ENCODE measurements around the gene CLGN. TPM values are rescaled to one million over a fixed set of nuclear protein-coding genes. Genes with fewer than 3 reads are reported as not detected.

The CLGN gene
- total RNA-seq, 1 experiment from 2014 or later = 9.6 TPM

- no peak overlapping the region for H3K9ac ChIP-seq (ENCODE audit: low read length)
- no peak overlapping the region for H3K27ac ChIP-seq (ENCODE audit: low read length)
- no peak overlapping the region for H3K4me2 ChIP-seq (ENCODE audit: low read length)
- TF ChIP-seq EZH2phosphoT487 (IDR thresholded peaks at IDR 0.05; ENCODE audit: borderline replicate concordance, low read length) (no peak), CTCF (conservative IDR thresholded peaks at IDR 0.05; ENCODE audit: low read depth, low read length) (no peak), EZH2 (IDR thresholded peaks at IDR 0.05; ENCODE audit: low read length, unreplicated experiment) (no peak)
- ATAC-seq = no peak
- no peaks in the 10 kb centered on the region for H3K36me3 ChIP-seq (ENCODE audit: low read depth, low read length)
- H3K27me3 ChIP-seq (ENCODE audit: low read length) = no peaks in the 10 kb centered on the region
- no peak for DNase-seq
- no peak overlapping the region for H2AFZ ChIP-seq (ENCODE audit: low read length)
- ChIA-PET CTCF (no interaction called here), POLR2A (ENCODE audit: unreplicated experiment) (no interaction called here)
- H3F3A ChIP-seq (ENCODE audit: low read length, unreplicated experiment) = no peaks in the 10 kb centered on the region
- no peaks in the 10 kb centered on the region for H3K4me1 ChIP-seq (ENCODE audit: insufficient read depth, low read length)
- H3K4me3 ChIP-seq (ENCODE audit: low read length) = no peak overlapping the region
- H3K79me2 ChIP-seq (ENCODE audit: low read length) = no peaks in the 10 kb centered on the region
- BruUV-seq (replicated peaks) = no TSS peak
- H3K9me3 ChIP-seq (ENCODE audit: low read length) = no peaks in the 10 kb centered on the region
- H3K9me2 ChIP-seq (replicated peaks; ENCODE audit: low read length) = no peaks in the 10 kb centered on the region
- H4K20me1 ChIP-seq (ENCODE audit: low read length) = no peaks in the 10 kb centered on the region
- intact Hi-C loops (cut with micrococcal nuclease) = no loop called here
These were observed 42.6 kb upstream of the CLGN start for GRCh38 chr4:140469791-140470733.

GRCh38 chr4:140466146-140466545 lies 38.7 kb upstream of the CLGN start:
- no peak overlapping the region for H3K9ac ChIP-seq (ENCODE audit: low read length)
- no peaks in the 10 kb centered on the region for H3K27me3 ChIP-seq (ENCODE audit: low read length)
- no peaks in the 10 kb centered on the region for H4K20me1 ChIP-seq (ENCODE audit: low read length)
- H3K4me3 ChIP-seq (ENCODE audit: low read length) = no peak overlapping the region
- H3K9me2 ChIP-seq (replicated peaks; ENCODE audit: low read length) = no peaks in the 10 kb centered on the region
- no peak overlapping the region for H2AFZ ChIP-seq (ENCODE audit: low read length)
- no peaks in the 10 kb centered on the region for H3K36me3 ChIP-seq (ENCODE audit: low read depth, low read length)
- POLR2A ChIA-PET (ENCODE audit: unreplicated experiment) = no interaction called here
- H3K79me2 ChIP-seq (ENCODE audit: low read length) = no peaks in the 10 kb centered on the region
- CTCF ChIA-PET = no interaction called here
- intact Hi-C loops (cut with micrococcal nuclease) = no loop called here
- H3K4me1 ChIP-seq (ENCODE audit: insufficient read depth, low read length) = no peaks in the 10 kb centered on the region
- no peaks in the 10 kb centered on the region for H3F3A ChIP-seq (ENCODE audit: low read length, unreplicated experiment)
- H3K27ac ChIP-seq (ENCODE audit: low read length) = no peak overlapping the region
- no peak for ATAC-seq
- no peak overlapping the region for H3K4me2 ChIP-seq (ENCODE audit: low read length)
- TF ChIP-seq CTCF (conservative IDR thresholded peaks at IDR 0.05; ENCODE audit: low read depth, low read length) (no peak), EZH2phosphoT487 (IDR thresholded peaks at IDR 0.05; ENCODE audit: borderline replicate concordance, low read length) (no peak), EZH2 (IDR thresholded peaks at IDR 0.05; ENCODE audit: low read length, unreplicated experiment) (no peak)
- no TSS peak for BruUV-seq (replicated peaks)
- no peaks in the 10 kb centered on the region for H3K9me3 ChIP-seq (ENCODE audit: low read length)
- no peak for DNase-seq

GRCh38 chr4:140463614-140464013 lies 36.2 kb upstream of the CLGN start:
- H3F3A ChIP-seq (ENCODE audit: low read length, unreplicated experiment) = no peaks in the 10 kb centered on the region
- no peaks in the 10 kb centered on the region for H4K20me1 ChIP-seq (ENCODE audit: low read length)
- H3K79me2 ChIP-seq (ENCODE audit: low read length) = no peaks in the 10 kb centered on the region
- no TSS peak for BruUV-seq (replicated peaks)
- H3K9me3 ChIP-seq (ENCODE audit: low read length) = no peaks in the 10 kb centered on the region
- intact Hi-C loops (cut with micrococcal nuclease) = no loop called here
- H3K36me3 ChIP-seq (ENCODE audit: low read depth, low read length) = no peaks in the 10 kb centered on the region
- H3K27me3 ChIP-seq (ENCODE audit: low read length) = no peaks in the 10 kb centered on the region
- no peak overlapping the region for H3K27ac ChIP-seq (ENCODE audit: low read length)
- H3K4me1 ChIP-seq (ENCODE audit: insufficient read depth, low read length) = no peaks in the 10 kb centered on the region
- no peak for ATAC-seq
- no peak overlapping the region for H2AFZ ChIP-seq (ENCODE audit: low read length)
- no peak for DNase-seq
- ChIA-PET POLR2A (ENCODE audit: unreplicated experiment) (no interaction called here), CTCF (no interaction called here)
- no peak overlapping the region for H3K4me3 ChIP-seq (ENCODE audit: low read length)
- no peak overlapping the region for H3K4me2 ChIP-seq (ENCODE audit: low read length)
- no peak for TF ChIP-seq EZH2phosphoT487 (IDR thresholded peaks at IDR 0.05; ENCODE audit: borderline replicate concordance, low read length)
- no peak for TF ChIP-seq CTCF (conservative IDR thresholded peaks at IDR 0.05; ENCODE audit: low read depth, low read length)
- TF ChIP-seq EZH2 (IDR thresholded peaks at IDR 0.05; ENCODE audit: low read length, unreplicated experiment) = no peak
- no peak overlapping the region for H3K9ac ChIP-seq (ENCODE audit: low read length)
- no peaks in the 10 kb centered on the region for H3K9me2 ChIP-seq (replicated peaks; ENCODE audit: low read length)

Data from PC-3 (cell line).